Ammon's horn (tissue), 1 donor: ENCODE data around the gene ISYNA1.
A peak's percentile ranks its signal among the peaks of the same experiment; 100 is the strongest.
"Not testable (repeated sequence)": the region's sequence is repeated elsewhere in the genome, so short reads cannot be mapped to it uniquely, and the experiment has no call there.

Experiments
- DNase-seq: peaks from one replicate; pipeline ENCODE4 v3.0.0-alpha.2; 2016; ENCODE audit warnings: low spot score

ISYNA1 gene

DNA sequence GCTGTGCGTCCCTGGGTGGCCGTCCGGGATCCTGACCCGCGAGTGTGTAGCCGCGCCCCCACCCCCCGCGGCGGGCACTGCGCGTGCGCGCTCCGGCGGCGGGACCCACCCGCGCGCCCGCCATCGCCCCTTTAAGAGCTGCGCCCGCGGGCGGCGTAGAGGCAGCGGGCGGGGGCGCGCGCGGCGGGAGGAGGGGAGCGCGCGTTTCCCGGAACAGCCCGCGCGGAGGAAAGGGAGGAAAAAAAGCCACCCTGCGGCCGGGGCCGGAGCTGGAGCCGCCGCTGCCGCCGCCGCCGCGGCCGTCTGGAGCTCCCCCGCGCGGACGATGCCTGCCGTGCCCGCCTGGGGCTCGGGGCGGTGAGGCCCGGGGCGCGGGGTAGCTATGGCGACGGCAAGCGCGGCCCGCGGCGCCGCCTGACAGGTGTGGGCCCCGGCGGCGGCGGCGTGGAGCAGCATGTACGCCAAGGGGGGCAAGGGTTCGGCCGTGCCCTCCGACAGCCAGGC, 18.7 kb downstream of the ISYNA1 start, which contains the start of gene SSBP4:
Gene SSBP4 (plus strand): TSS at position 204 of the 504 bp plus-strand sequence. CDS start 251 bp downstream, at position 455.
- peak; percentile 64 for DNase-seq

DNA sequence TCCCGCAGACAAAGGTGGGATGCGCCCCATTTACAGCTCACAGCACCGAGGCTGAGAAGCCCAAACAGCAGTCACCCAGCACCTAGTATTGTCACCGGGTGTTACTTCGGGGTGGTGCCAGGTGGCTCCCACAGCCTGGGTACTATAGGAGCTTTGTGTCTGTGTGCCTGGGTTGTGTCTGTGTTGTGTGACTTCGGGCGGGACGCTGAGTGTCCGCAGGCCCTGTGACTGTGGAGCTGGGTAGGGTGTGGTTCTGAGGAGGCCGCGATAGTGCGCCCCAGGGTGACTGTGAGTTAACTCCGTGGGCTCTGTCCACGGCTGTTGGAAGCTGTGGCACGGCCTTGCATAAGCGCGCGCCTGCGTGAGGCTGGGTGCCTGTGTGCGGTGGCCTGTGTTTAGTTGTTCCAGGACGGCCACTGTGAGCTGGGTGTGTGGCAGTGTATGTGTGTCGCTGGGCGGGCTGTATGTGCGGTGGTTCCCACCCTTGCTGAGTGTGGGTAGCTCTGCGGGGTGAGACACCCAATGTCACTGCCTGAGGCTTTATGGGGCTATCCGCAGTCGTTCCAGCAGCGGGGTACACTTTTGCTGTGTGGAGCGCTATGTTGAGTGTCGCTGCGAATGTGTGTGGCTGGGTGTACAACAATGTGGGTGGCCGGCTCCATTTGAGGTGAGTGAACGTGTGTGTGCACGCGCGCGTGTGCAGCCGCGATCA, 19.3 kb downstream of the ISYNA1 start:
- no peak for DNase-seq

DNA sequence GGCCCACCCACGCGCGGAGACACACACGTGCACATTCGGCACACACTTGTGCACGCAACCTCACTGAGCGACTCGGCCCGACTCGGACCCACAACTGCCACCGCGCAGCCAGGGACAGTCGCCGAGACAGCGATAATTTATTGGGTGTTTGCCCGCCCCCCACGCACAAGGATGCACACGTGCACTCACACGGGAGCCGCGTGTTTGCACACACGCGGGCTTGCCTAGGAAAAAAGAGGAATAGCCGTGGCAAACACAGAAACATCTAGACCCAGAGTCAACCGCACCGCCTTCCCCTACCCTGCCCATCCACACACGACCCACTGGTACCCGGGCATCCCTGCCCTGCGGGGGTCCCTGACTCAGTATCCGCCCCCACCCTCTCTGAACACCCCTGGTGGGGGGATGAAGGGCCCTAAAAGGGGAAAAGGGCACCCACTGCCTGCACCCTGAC, 19.9 kb downstream of the ISYNA1 start:
- DNase-seq, result peak; percentile 49

DNA sequence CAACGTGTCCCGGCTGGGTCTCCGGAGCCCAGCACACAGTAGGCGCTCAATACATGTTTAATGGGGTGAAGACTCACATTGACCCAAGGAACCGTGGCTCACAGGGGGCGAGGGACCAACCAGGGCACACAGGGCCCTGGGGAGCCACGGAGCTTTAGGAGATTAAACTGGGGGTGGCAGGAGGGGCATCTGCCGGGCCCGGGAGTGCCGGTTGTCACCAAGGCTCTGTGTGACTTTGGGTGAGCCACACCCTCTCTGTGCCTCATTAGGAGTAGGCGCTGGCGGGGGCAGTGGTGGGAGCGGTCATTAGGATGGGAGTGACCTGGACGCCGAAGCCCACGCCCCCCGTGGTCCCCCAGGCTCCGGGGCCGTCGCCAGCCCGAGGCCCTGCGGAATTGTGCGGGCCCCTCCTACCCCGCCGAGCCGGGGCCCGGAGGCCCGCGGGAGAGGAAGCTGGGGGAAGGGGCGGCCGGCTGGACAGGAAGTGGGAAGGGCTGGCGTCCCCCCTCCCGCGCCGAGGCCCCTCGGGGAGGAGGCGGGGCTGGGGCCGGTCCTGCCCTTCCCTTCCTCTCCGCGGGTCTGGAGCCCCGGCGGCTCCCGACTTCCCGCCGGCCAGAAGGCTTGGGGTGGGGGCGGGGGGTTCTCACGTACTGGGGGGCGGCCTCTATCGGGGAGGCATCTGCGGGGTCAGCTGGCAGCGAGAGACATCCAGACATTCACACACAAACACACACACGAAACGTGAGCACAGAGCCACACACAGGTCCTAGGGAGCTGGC, 20.5 kb downstream of the ISYNA1 start:
- DNase-seq, result peak; percentile 66

DNA sequence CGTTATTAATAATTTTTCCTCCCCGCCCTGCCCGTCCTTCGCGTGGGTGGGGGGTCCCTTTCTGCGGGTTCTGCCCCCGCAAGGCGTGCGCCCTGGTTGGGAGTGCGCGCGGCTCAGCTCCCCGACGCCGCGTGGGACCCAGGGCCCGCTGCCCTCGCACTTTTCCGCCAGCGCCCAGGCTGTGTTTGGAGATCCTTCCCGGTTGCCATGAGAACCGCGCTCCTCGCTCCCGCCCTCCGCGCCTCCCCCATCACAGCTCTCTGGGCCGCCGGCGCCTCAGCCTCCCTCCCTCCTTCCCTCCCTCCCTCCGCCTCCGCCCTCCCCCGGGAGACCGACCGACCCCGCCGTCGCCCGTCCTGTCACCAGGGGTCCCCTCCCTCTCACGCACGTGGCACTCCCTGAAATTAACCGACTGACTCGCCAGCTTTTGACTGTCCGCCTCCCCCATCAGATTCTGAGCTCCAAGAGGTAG, 21.1 kb downstream of the ISYNA1 start:
- peak; percentile 93 for DNase-seq

DNA sequence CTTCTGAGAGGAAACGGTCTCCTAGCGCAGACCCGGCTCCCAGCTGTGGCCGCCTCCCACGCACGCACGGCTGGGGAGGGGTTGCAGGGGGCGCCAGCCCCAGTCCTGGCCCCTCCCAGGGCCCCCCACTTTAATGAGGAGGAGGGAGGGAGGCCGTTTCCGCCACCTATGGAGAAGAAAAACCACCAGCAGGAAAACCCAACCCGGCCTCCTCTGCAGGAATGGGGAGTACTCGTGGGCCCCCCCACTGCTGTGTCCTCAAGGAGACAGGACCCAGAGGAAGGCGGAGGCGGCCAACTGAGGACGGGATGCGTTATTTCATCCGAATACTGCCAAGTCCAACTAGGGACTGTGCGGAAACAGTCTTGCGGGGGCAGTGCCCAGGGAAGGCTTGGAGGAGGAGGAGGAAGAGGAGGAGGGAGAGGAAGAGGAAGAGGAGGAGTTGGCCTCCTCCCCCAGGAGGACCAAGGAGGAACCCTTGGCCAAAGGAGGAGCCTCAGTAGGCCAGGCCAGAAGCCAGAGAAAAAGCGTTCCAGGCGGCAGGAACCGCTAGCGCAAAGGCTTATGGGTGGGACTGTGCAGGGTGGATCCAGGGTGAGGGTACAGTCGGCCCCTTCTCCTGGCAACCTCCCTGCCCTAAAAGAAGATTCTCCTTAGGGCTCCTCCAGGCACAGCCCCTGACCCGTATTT, 22.6 kb downstream of the ISYNA1 start:
- DNase-seq, result peak; percentile 74

DNA sequence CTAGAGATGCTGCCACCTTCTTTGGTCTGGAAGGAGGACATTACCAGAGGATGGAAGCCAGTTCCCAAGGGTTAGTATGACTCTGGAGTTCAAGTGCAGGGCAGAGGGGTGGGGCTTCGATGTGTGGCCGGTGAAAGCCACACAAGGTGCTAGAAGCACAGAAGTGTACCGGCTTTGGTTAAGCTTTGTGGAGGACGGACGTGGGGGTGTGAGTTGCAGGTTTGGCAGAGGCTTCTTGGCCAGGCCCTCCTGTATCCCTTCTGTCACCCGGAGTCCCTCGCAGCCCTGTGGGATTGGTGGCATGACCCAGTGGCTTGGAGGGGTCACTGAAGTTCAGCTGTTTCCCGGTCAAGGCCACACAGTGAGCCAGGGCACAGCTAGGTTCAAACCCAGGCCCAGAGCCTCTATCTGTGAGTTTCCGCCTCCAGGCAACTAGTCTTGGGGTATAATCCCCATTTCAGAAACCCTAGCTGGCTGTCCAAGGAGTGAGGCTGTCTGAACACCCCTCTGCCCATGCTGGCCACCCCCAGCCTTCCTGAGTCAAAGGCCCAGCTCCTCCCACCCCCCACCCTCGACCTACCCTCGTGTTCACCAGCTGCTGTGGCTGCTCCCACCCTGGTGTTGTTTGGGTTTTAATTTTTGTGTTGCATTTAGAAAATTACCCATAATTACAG, 23.3 kb downstream of the ISYNA1 start:
- DNase-seq, result peak; percentile 18

DNA sequence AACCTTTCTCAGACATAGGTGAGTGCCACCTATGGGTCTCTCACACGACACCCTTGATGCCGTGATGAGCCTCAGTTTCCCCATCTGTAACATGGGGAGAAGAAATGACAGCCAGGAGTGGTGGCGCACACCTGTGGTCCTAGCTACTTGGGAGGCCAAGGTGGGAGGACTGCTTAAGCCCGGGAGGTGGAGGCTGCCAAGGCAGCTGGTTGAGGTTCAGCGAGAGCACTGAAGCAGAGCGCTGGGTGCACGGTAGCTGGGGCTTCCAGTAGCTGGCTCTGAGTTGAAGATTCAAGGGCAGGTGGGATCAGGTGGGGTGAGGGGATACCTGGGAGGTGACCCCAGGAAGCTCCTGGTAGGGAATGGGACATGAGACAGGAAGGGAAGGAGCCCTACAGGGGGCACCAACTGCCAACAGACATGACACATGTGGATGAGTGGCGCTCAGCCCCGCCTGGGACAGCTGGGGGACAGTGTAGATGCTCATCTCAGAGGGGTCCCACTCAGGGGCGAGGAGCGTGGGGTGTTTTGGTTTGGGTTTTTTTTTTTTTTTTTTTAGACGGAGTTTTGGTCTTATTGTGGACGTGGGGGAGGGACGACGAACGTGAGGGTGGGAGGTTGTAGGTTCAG, 25.2 kb downstream of the ISYNA1 start:
- no peak for DNase-seq

DNA sequence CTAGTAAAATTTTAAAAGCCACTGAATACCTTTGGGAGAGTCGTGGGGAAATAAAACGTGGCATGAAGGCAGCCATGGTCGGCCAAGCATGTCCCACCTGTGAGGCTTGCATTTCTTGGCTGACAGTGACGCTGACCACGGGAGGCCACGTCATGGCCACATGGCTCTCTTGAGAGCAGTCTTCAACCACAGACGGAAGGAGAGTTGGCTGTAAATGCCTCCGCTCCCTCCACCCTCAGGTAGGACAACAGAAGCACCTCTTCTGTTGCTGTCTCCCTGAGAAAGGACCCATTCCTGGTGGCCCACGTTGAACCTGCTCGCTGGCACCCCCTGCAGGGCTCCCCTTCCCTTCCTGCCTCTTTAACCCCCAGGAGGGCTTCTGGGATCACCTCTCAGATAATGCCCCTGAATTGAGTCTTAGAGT, 29.9 kb downstream of the ISYNA1 start:
- DNase-seq, result no peak

DNA sequence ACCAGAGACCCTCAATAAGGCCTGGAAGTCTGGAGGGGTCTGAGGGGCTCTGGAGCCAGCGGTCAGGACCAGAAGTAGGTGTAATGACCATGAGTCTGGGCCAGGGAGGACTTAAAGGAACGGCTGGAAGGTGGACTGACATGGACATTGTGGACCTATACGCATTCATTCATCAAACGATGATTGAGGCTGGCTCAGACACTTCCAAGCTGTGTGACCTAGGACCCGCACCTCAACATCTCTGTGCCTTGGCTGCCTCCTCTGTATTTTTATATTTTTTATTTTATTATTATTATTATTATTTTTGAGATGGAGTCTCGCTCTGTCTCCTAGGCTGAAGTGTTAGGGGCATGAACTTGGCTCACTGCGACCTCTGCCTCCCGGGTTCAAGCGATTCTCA, 31.2 kb downstream of the ISYNA1 start:
- no peak for DNase-seq

DNA sequence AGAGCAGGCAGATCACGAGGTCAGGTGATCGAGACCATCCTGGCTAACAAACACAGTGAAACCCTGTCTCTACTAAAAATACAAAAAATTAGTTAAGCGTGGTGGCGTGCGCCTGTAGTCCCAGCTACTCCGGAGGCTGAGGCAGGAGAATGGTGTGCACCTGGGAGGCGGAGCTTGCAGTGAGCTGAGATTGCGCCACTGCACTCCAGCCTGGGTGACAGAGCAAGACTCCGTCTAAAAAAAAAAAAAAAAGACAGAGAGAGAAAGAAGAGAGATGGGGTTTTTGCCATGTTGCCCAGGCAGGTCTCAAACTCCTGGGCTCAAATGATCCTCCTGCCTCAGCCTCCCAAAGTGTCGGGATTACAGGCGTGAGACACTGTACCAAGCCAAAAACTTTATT, 32.2 kb downstream of the ISYNA1 start:
- not testable (repeated sequence) for DNase-seq

DNA sequence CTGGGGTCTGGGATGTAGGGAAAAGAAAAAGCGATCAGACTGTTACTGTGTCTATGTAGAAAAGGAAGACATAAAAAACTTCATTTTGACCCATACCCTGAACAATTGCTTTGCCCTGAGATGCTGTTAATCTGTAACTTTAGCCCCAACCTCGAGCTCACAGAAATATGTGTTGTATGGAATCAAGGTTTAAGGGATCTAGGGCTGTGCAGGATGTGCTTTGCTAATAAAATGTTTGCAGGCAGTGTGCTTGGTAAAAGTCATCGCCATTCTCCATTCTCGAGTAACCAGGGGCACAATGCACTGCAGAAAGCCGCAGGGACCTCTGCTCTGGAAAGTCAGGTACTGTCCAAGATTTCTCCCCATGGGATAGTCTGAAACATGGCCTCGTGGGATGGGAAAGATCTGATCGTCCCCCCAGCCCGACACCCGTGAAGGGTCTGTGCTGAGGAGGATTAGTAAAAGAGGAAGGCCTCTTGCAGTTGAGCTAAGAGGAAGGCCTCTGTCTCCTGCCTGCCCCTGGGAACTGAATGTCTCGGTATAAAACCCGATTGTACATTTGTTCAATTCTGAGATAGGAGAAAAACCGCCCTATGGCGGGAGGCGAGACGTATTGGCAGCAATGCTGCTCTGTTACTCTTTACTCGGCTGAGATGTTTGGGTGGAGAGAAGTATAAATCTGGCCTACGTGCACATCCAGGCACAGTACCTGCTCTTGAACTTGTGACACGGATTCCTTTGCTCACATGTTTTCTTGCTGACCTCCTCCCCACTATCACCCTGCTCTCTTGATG, 35.3 kb downstream of the ISYNA1 start:
- not testable (repeated sequence) for DNase-seq

DNA sequence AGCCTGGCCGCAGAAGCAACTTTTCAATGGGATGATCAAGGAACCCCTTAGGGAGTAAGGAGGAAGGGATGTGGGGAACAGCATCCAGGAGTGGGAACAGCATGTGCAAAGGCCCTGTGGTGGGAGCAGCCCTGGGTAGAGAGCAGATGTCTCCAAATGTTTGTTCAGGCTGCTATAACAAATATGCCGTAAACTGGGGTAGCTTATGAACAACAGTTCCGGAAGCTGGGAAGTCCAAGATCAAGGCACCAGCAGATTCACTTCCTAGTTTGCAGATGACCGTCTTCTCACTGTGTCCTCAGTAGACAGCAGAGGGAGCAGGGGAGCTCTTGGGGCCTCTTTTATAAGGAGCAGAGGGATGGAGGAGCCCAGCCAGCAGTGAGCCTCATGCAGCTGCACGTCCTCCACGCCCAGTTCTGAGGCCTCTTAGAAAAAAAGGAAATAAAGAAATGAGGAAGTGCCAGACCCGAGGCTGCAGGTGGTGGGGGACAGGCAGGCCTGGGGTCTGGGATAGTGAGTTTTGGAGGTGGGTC, 36.3 kb downstream of the ISYNA1 start:
- DNase-seq, result peak; percentile 67

DNA sequence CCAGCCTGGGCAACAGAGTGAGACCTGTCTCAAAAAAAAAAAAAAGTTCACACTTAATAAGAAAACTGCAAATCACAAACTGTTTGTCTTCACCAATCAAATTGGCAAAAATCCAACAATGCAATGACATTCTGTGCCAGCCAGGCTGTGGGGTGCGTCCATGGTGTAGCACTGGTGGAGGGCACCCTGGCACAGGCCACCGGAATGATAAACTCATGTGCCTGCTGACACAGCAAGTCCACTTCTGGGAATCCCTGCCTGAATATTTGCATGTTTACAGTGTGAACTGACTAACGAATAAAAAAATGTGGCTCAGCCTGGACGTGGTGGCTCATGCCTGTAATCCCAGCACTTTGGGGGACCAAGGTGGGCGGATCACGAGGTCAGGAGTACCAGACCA, 38.9 kb downstream of the ISYNA1 start:
- no peak for DNase-seq

DNA sequence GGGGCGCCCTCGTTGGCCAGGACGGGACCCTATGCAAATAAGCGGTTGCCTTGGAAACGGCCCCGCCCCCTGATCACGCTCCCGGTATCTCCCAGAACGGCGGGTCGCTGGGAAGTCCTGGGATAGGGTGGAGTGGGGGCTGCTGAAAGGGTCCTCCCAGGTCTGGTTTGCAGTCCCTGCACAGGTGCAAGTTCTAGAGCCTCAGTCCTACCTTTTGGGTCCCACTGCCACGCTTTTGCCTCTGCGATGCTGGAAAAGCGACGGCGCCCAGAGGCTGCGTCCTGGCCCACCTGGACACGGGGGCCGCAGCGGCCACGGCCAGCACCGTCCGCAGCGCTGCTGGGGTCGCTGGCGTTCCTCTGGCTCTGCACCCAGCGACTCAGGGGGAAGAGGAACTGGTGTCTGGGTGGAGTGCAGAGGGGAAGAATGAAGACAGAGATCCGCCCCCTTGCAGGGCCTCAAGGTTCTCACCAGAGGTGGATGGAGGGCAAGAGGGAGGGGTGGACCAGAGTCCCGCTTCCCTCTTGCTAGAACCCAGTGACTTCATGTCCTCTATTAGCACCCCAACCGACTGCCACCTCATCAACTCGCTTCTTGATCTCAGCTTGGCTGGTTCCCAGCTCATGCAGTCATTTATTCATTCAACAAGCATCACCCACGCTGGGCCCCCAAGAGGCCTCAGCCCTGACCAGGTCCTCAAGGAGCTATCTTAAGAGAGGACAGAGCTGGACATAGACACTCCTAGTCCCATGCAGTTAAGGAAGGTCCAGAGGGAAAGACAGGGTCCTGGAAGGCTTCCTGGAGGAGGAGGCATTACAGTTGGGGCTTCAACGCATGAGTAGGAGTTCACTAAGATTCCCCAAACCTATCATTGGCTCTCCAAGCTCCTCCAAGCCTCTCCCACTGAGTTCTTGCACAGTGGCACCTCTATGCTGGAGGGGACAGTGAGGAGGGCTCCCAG, 40.4 kb downstream of the ISYNA1 start, which contains the start of gene LRRC25:
Gene LRRC25 (minus strand): TSS at position 381 of the 961 bp plus-strand sequence. CDS start 659 bp downstream, outside the sequence.
- DNase-seq, result peak; percentile 71

DNA sequence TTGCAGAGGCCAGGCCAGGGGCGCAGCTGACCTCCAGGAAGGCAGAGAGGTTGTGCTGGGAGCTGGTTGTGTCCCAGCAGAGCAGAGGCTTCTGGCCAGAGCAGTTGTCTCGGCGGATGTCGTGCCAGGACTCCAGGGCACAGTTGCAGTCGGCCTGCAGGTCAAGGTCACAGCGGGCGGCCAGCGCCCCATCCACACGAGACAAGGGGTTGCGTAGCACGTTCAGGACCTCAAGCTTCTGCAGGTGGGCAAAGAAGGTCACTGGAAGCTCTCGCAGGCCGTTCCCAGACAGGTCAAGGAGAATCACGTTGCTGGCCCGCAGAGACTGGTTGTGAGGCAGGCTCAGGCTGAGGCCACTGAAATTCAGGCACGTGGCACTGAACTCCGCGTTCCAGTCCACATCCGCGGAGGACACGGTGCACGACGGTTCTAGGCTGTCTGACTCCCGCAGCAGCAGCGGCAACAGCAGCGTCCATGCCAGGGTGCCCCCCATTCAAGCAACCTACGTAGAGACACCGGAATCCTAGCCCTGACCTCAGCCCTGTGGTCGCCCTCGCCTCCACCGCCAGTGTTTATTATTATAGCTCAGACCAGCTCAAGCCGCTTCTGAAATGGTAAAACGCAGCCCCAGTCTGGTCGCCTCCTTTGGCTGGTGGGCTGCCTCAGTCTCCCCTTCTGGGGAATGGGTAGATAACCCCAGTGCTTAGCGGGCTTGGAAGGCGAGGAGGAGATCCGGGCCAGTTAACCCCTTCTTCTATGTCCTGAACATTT, 41.3 kb downstream of the ISYNA1 start:
- DNase-seq, result no peak

DNA sequence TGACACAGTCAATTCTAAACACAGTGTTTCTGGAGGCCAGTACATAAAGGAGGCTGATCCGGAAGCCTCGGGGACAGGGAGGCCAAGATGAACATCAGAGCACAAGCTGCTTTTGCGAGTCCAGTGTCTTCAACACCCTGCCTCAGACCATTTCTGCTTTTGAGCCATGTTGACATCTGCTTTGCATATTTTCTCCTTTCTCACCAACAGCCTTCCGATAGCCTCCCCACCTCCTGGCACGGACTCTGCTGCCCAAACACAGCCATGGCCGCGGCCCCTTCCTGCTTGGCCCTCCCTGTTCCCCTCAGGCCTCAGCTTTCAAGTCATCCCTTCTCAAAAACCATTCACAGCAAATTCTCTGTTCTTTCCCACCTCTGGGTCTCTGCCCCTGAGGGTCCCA, 44.1 kb downstream of the ISYNA1 start:
- peak; percentile 55 for DNase-seq

DNA sequence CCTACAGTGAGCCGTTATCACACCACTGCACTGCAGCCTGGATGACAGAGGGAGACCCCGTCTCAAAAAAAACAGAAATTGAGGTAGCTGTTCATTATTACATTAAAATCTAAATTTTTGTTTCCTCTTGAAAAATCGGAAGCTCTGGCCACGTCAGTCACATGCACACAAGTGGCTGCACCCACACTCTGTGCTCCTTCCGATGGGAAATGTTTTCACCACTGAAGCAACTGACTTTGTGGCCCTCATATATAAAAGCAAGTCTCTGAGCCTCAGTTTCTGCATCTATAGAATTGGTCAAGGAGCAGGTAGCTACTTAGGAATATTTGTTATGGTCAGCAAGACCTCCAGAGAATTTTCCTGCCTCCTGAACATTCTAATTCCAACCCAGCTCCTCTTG, 45.0 kb downstream of the ISYNA1 start:
- no peak for DNase-seq
